Mesothelial cell of epicardium (in vitro differentiated cells): ENCODE measurements around the gene BUB3. TPM values are rescaled to one million over a fixed set of nuclear protein-coding genes. Genes with fewer than 3 reads are reported as not detected.

Source experiments
- DNase-seq, 2 experiments: peaks; one replicate each; pipeline ENCODE4 v3.0.0; 2021; ENCODE audit warnings: low spot score in 2 of 2; ENCODE audit not compliant: unreplicated experiment in 2 of 2
- H3K27ac Mint-ChIP-seq: 2 replicates; pipeline ENCODE4 v1.8.0; 2021; ENCODE audit warnings: mixed read lengths
- H3K27me3 Mint-ChIP-seq: 2 replicates; pipeline ENCODE4 v1.8.0; 2021; ENCODE audit warnings: low read depth, mixed read lengths
- H3K36me3 Mint-ChIP-seq: 2 replicates; pipeline ENCODE4 v1.8.0; 2021; ENCODE audit warnings: mixed read lengths
- H3K4me1 Mint-ChIP-seq: 2 replicates; pipeline ENCODE4 v1.8.0; 2021; ENCODE audit warnings: mixed read lengths
- H3K4me3 Mint-ChIP-seq: 2 replicates; pipeline ENCODE4 v1.8.0; 2021; ENCODE audit warnings: mild to moderate bottlenecking, moderate library complexity, mixed read lengths
- H3K9me3 Mint-ChIP-seq: 2 replicates; pipeline ENCODE4 v1.8.0; 2021; ENCODE audit warnings: mixed read lengths
- CTCF ChIP-seq: fragments of 200-600 bp; sonication (generic); IDR thresholded peaks from one replicate; pipeline ENCODE4 v1.5.0; 2021; ENCODE audit warnings: antibody characterized with exemption; ENCODE audit not compliant: unreplicated experiment
- total RNA-seq: library from RNA; stranded (reverse); gene quantifications from 3 replicates; pipeline ENCODE4 v1.2.1, GENCODE V29; 2021

BUB3 gene
- total RNA-seq, 1 donor from 2014 or later: 71.5 TPM

GRCh38 chr10:123183724-123184123 lies 29.5 kb downstream of the BUB3 start:
- TF ChIP-seq CTCF: no peak

GRCh38 chr10:123187781-123188180 lies 33.6 kb downstream of the BUB3 start:
- no peak for TF ChIP-seq CTCF
- peaks cover 33% of the 10 kb centered on the region for H3K9me3 Mint-ChIP-seq
- H3K27ac Mint-ChIP-seq: no peak overlapping the region
- DNase-seq: no peak
- H3K4me1 Mint-ChIP-seq: peaks cover 11% of the 10 kb centered on the region
- peaks cover 30% of the 10 kb centered on the region for H3K36me3 Mint-ChIP-seq
- H3K4me3 Mint-ChIP-seq: no peak overlapping the region
- H3K27me3 Mint-ChIP-seq: no peaks in the 10 kb centered on the region

More at GRCh38 chr10:123183724-123184123, 29.5 kb downstream of the BUB3 start:
- DNase-seq: no peak
- Mint-ChIP-seq H3K4me1 (no peaks in the 10 kb centered on the region), H3K9me3 (peaks cover 36% of the 10 kb centered on the region), H3K4me3 (no peak overlapping the region), H3K27ac (no peak overlapping the region), H3K27me3 (no peaks in the 10 kb centered on the region), H3K36me3 (peaks cover 30% of the 10 kb centered on the region)

- TF ChIP-seq CTCF: no peak
- no peaks in the 10 kb centered on the region for H3K9me3 Mint-ChIP-seq
- H3K4me1 Mint-ChIP-seq: peaks cover 11% of the 10 kb centered on the region
- no peaks in the 10 kb centered on the region for H3K27me3 Mint-ChIP-seq
- no peak overlapping the region for H3K4me3 Mint-ChIP-seq
- H3K36me3 Mint-ChIP-seq: peaks cover 2% of the 10 kb centered on the region
- DNase-seq: no peak
- no peak overlapping the region for H3K27ac Mint-ChIP-seq
Measured at GRCh38 chr10:123191886-123192285, 37.7 kb downstream of the BUB3 start.

- H3K9me3 Mint-ChIP-seq: no peaks in the 10 kb centered on the region
- H3K27me3 Mint-ChIP-seq: no peaks in the 10 kb centered on the region
- no peak for TF ChIP-seq CTCF
- no peak overlapping the region for H3K4me3 Mint-ChIP-seq
- H3K27ac Mint-ChIP-seq: no peak overlapping the region
- no peak for DNase-seq
- H3K4me1 Mint-ChIP-seq: peaks cover 11% of the 10 kb centered on the region
- no peaks in the 10 kb centered on the region for H3K36me3 Mint-ChIP-seq
Measured at GRCh38 chr10:123194056-123194455, 39.9 kb downstream of the BUB3 start.

- H3K36me3 Mint-ChIP-seq: no peaks in the 10 kb centered on the region
- H3K4me1 Mint-ChIP-seq: no peaks in the 10 kb centered on the region
- H3K4me3 Mint-ChIP-seq: no peak overlapping the region
- H3K27me3 Mint-ChIP-seq: no peaks in the 10 kb centered on the region
- H3K9me3 Mint-ChIP-seq: no peaks in the 10 kb centered on the region
- no peak for DNase-seq
- no peak for TF ChIP-seq CTCF
- no peak overlapping the region for H3K27ac Mint-ChIP-seq
Measured at GRCh38 chr10:123200531-123200930, 46.3 kb downstream of the BUB3 start.

- Mint-ChIP-seq H3K4me3 (no peak overlapping the region), H3K27me3 (no peaks in the 10 kb centered on the region), H3K9me3 (peaks cover 5% of the 10 kb centered on the region), H3K4me1 (no peaks in the 10 kb centered on the region), H3K36me3 (peaks cover 2% of the 10 kb centered on the region), H3K27ac (no peak overlapping the region)
- TF ChIP-seq CTCF: no peak
- no peak for DNase-seq
Measured at GRCh38 chr10:123202506-123202905, 48.3 kb downstream of the BUB3 start.
